SK-N-MC (cell line): Measurements from ENCODE around the gene GNG8.

Experiments
- DNase-seq: peaks from one replicate; pipeline ENCODE4 v3.0.0-alpha.2; 2011; ENCODE audit warnings: low read depth, low spot score
- H3K27ac ChIP-seq: fragments of 200-600 bp; sonication (generic); 2 replicates; pipeline ENCODE4 v1.5.1; 2016; ENCODE audit warnings: mixed run types
- H3K36me3 ChIP-seq: fragments of 200-600 bp; sonication (generic); 2 replicates; pipeline ENCODE4 v1.6.1; 2017; ENCODE audit warnings: antibody characterized with exemption, low read length, mixed read lengths; ENCODE audit not compliant: insufficient read depth
- H3K4me3 ChIP-seq: fragments of 200-600 bp; sonication (generic); 2 replicates; pipeline ENCODE4 v1.5.1; 2016
- H3K9ac ChIP-seq: fragments of 200-600 bp; sonication (generic); 2 replicates; pipeline ENCODE4 v1.8.0; 2017; ENCODE audit warnings: mixed run types, mixed read lengths; ENCODE audit not compliant: insufficient read length
- H3K9me3 ChIP-seq: fragments of 200-600 bp; sonication (generic); 2 replicates; pipeline ENCODE4 v1.6.1; 2017; ENCODE audit warnings: low read depth, mild to moderate bottlenecking, antibody characterized with exemption, low read length, moderate library complexity, mixed read lengths
- EZH2 ChIP-seq: fragments of 200-600 bp; sonication (generic); IDR thresholded peaks from one replicate; pipeline ENCODE4 v1.6.1; 2017; ENCODE audit warnings: antibody characterized with exemption
- FOXP2 ChIP-seq: optimal IDR thresholded peaks from 2 replicates; pipeline ENCODE3; 2011; ENCODE audit warnings: mild to moderate bottlenecking, moderate library complexity; ENCODE audit not compliant: insufficient read depth; ENCODE audit errors: extremely low read length, control extremely low read depth
- POLR2AphosphoS5 ChIP-seq: IDR thresholded peaks from 2 replicates; pipeline ENCODE4 v1.6.1; 2012; ENCODE audit warnings: mild to moderate bottlenecking, low read depth, low read length, borderline replicate concordance

The GNG8 gene

DNA sequence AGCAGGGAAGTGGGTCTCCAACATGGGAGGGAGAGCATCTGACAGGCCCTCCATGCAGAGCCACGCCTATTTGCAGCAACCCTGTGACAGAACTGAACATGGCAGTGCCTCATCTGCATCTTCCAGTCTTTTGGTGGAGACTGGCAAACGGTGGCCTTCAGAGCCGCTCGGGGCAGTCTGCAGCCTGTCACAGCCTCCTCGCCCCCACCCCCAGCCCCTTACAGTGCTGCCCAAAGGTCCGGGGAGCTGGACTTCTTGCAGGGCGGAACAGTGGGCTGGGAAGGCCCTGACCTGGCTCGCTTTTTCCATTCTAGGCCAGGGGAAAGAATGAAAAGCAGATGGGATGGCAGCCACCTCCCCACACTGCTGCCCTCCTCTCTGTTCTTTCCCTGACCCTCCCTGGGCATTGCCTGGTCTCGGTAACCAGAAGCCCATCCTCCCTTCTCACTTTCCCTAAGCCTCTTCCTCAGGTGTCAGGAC lies 32.2 kb downstream of the GNG8 start:
- DNase-seq: no peak
- H3K36me3 ChIP-seq: peaks cover 38% of the 10 kb centered on the region
- no peaks in the 10 kb centered on the region for H3K9me3 ChIP-seq
- TF ChIP-seq FOXP2: no peak
- TF ChIP-seq EZH2: no peak
- TF ChIP-seq POLR2AphosphoS5: no peak
- no peak overlapping the region for H3K4me3 ChIP-seq
- H3K9ac ChIP-seq: no peak overlapping the region
- no peak overlapping the region for H3K27ac ChIP-seq

DNA sequence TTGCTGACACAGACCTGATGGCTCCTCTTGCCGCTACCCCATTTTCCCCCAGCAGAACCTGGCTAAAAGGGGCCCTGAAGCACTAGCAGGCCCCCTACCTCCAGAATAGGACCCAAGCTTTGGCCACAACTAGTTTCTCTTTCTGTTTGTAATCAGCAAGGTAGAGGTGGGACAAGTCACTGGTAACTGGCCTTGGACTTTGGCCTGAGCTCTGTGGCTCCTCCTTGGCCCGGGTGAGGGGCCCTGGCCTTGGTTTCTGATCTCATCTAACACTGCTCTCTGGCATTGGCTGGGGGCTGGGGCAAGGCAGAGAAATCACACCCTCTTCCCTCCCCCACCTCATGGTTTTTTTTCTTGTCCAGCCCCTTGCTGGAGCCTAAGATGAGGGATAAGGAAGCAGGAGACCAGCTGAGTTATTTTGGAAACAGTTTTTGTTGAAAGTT lies 32.8 kb downstream of the GNG8 start:
- DNase-seq: no peak
- H3K4me3 ChIP-seq: peak overlapping the region; percentile 99
- no peaks in the 10 kb centered on the region for H3K9me3 ChIP-seq
- H3K9ac ChIP-seq: peak overlapping the region; percentile 99
- TF ChIP-seq EZH2 (no peak), POLR2AphosphoS5 (no peak), FOXP2 (no peak)
- peaks cover 32% of the 10 kb centered on the region for H3K36me3 ChIP-seq
- H3K27ac ChIP-seq: 0 out of 2 replicates have a peak overlapping the region, but pooled peaks have one; percentile 26

GRCh38 chr19:46602392-46603194 lies 33.4 kb downstream of the GNG8 start:
- no peak for DNase-seq
- H3K27ac ChIP-seq: 0 out of 2 replicates have a peak overlapping the region, but pooled peaks have one; percentile 26
- peaks cover 26% of the 10 kb centered on the region for H3K36me3 ChIP-seq
- peak overlapping the region; percentile 99 for H3K9ac ChIP-seq
- H3K9me3 ChIP-seq: no peaks in the 10 kb centered on the region
- TF ChIP-seq POLR2AphosphoS5: no peak
- TF ChIP-seq EZH2: no peak
- TF ChIP-seq FOXP2: no peak
- H3K4me3 ChIP-seq: peak overlapping the region; percentile 99

GRCh38 chr19:46601318-46602224 lies 34.4 kb downstream of the GNG8 start, which contains the start of gene CALM3:
TSS of gene CALM3 (plus strand) at chr19:46601330. CDS start at chr19:46601435, 105 bp downstream.
- Histone ChIP-seq H3K9ac (peak within 1 kb of the TSS; percentile 100), H3K27ac (peak within 1 kb of the TSS; percentile 100), H3K4me3 (peak within 1 kb of the TSS; percentile 99), H3K9me3 (no peaks in the 10 kb centered on the region), H3K36me3 (peaks cover 16% of the 10 kb centered on the region)
- DNase-seq: no peak
- TF ChIP-seq EZH2: no peak
- TF ChIP-seq POLR2AphosphoS5: peak; percentile 58; the same call in 1 of the 2 replicates
- TF ChIP-seq FOXP2: no peak

DNA sequence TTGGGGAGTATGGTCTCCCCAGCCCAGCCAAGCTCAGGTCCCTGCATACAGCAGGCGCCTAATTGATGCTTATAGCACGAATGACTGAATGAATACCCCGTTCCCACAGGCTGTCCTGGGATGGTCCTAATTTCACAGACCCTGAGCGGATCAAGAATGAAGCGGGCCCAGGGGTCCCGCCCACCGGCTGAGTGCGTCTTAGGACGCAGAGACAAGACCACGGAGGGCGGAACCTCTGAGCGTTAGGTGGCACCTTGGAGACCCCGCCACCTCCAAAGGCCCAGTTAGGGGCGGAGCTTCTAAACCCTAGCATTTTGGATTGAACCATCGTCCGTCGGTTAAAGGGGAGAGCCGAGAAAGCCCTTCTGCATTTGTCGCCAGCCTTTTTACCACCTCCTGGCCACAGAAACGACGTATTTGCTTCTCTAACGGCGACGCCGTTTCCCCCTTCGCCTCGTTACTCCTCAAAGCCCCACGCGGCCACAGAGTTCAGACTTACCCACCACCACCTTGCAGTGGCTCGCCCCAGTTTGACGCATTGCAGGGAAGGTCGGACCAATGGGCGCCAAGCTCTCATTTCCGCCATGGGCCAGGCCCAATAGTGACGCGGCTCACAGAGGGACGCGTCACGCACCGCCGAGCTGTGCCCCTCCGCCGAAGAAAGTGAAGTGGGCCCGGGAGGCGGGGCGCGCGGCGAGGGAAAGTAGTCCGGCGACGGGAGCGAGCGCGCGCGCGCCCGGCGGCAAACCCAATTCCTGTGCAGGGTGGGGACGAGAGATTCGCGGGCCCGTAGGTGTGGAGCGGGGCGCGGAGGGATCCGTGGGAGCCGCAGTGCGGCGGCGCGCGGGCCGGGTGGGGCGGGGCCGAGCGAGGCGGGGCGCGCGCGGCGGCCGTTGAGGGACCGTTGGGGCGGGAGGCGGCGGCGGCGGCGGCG lies 35.4 kb downstream of the GNG8 start:
- no peak for TF ChIP-seq EZH2
- TF ChIP-seq POLR2AphosphoS5: peak; percentile 85
- TF ChIP-seq FOXP2: peak; percentile 31
- Histone ChIP-seq H3K36me3 (peaks cover 6% of the 10 kb centered on the region), H3K27ac (peak overlapping the region; percentile 100), H3K4me3 (peak overlapping the region; percentile 99), H3K9me3 (no peaks in the 10 kb centered on the region), H3K9ac (peak overlapping the region; percentile 100)
- DNase-seq: peak; percentile 97

- peak overlapping the region; percentile 99 for H3K4me3 ChIP-seq
These were observed 36.2 kb downstream of the GNG8 start for GRCh38 chr19:46599716-46600373.

More at GRCh38 chr19:46599716-46600373, 36.2 kb downstream of the GNG8 start:
- peak overlapping the region; percentile 100 for H3K9ac ChIP-seq
- H3K27ac ChIP-seq: no peak overlapping the region; the same call in 1 of the 2 replicates
- H3K36me3 ChIP-seq: no peaks in the 10 kb centered on the region; the same call in 1 of the 2 replicates
- TF ChIP-seq POLR2AphosphoS5 (no peak), FOXP2 (no peak), EZH2 (no peak)
- H3K9me3 ChIP-seq: no peaks in the 10 kb centered on the region
- DNase-seq: no peak
